SU-DHL-6 (cell line): ENCODE measurements around the gene SLC16A10.

Experiments
- H2AFZ ChIP-seq: fragments of 200-600 bp; sonication (generic); 2 replicates; pipeline ENCODE4 v1.6.1; 2014; ENCODE audit warnings: low read depth, mild to moderate bottlenecking, moderate library complexity, mixed read lengths, antibody characterized with exemption, low read length; ENCODE audit not compliant: severe bottlenecking
- H3F3A ChIP-seq: fragments of 200-600 bp; shearing (Covaris generic); 2 replicates; pipeline ENCODE4 v1.6.0; 2016; ENCODE audit warnings: antibody characterized with exemption, mild to moderate bottlenecking; ENCODE audit not compliant: insufficient read depth
- H3K27ac ChIP-seq: fragments of 200-600 bp; sonication (generic); 2 replicates; pipeline ENCODE4 v1.5.1; 2016; ENCODE audit warnings: low read depth, mild to moderate bottlenecking, low read length, moderate library complexity, mixed read lengths
- H3K27me3 ChIP-seq: fragments of 200-600 bp; sonication (generic), shearing (Covaris generic); 2 replicates; pipeline ENCODE4 v1.6.0; 2014; ENCODE audit warnings: mild to moderate bottlenecking, low read length
- H3K36me3 ChIP-seq: fragments of 200-600 bp; sonication (generic); 2 replicates; pipeline ENCODE4 v1.6.1; 2014; ENCODE audit warnings: mild to moderate bottlenecking, low read length, mixed read lengths
- H3K4me2 ChIP-seq: fragments of 300-600, 200-600 bp; shearing (Covaris generic), sonication (generic); 2 replicates; pipeline ENCODE4 v1.6.0; 2014; ENCODE audit warnings: low read length, low read depth, mild to moderate bottlenecking; ENCODE audit not compliant: poor library complexity, severe bottlenecking
- H3K4me3 ChIP-seq: fragments of 200-600 bp; sonication (generic); 2 replicates; pipeline ENCODE4 v1.5.1; 2014; ENCODE audit warnings: antibody characterized with exemption, low read length, mild to moderate bottlenecking, mixed read lengths; ENCODE audit not compliant: insufficient read depth, poor library complexity, severe bottlenecking
- H3K79me2 ChIP-seq: fragments of 200-600 bp; sonication (generic); 2 replicates; pipeline ENCODE4 v1.6.1; 2014; ENCODE audit warnings: mild to moderate bottlenecking, low read length, moderate library complexity; ENCODE audit not compliant: insufficient read depth
- H3K9ac ChIP-seq: fragments of 200-600 bp; sonication (generic); 2 replicates; pipeline ENCODE4 v1.7.0; 2014; ENCODE audit warnings: mild to moderate bottlenecking, low read length
- H3K9me2 ChIP-seq: fragments of 200-600 bp; sonication (generic); replicated peaks from 2 replicates; pipeline ENCODE4 v1.6.1; 2014; ENCODE audit warnings: low read length; ENCODE audit not compliant: insufficient read depth
- H3K9me3 ChIP-seq: fragments of 200-600 bp; sonication (generic); 2 replicates; pipeline ENCODE4 v1.6.1; 2014; ENCODE audit warnings: low read length, mixed read lengths; ENCODE audit not compliant: insufficient read depth
- H4K20me1 ChIP-seq: fragments of 200-600 bp; sonication (generic); 2 replicates; pipeline ENCODE4 v1.6.1; 2014; ENCODE audit warnings: low read depth, mild to moderate bottlenecking, antibody characterized with exemption, low read length, moderate library complexity, mixed read lengths
- EZH2phosphoT487 ChIP-seq: fragments of 200-600 bp; sonication (generic), shearing (Covaris generic); conservative IDR thresholded peaks from 2 replicates; pipeline ENCODE4 v1.6.1; 2018; ENCODE audit warnings: mild to moderate bottlenecking, antibody characterized with exemption, low read length, moderate library complexity, mixed read lengths
- TF ChIP-seq, protein P1 (sequence below): fragments of 200-600 bp; sonication (generic); IDR thresholded peaks from one replicate; pipeline ENCODE4 v1.5.1; 2017; ENCODE audit warnings: antibody characterized with exemption, mild to moderate bottlenecking, low read length, moderate library complexity; ENCODE audit not compliant: insufficient read depth, poor library complexity, severe bottlenecking

SLC16A10 gene

DNA sequence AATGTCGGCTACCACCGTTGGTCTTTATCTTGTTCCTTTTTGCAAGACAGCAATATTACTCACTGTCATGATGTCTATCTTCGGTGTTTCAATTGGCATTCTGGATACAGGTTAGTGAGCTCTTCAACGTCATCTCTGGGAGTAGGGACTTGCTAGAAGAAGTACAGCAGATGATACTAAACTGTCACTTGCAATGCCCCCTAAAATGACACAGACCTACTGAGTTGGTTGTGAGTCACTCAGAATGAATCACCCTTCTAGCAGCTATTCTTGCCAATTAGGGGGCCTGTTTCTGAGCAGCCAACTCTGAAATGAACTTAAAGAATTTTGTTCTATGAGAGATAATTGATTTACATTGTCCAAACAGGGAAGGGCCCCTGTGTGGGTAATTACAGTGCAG is 176.5 kb downstream of the SLC16A10 start:
- H3K79me2 ChIP-seq: peaks cover 46% of the 10 kb centered on the region
- H2AFZ ChIP-seq: no peak overlapping the region
- no peaks in the 10 kb centered on the region for H4K20me1 ChIP-seq
- no peak overlapping the region for H3K4me2 ChIP-seq
- peaks cover 6% of the 10 kb centered on the region; the same call in 1 of the 2 replicates for H3K36me3 ChIP-seq
- H3F3A ChIP-seq: 0 out of 2 replicates have a peak, but pooled peaks cover 6% of the 10 kb centered on the region
- TF ChIP-seq, protein P1, sequence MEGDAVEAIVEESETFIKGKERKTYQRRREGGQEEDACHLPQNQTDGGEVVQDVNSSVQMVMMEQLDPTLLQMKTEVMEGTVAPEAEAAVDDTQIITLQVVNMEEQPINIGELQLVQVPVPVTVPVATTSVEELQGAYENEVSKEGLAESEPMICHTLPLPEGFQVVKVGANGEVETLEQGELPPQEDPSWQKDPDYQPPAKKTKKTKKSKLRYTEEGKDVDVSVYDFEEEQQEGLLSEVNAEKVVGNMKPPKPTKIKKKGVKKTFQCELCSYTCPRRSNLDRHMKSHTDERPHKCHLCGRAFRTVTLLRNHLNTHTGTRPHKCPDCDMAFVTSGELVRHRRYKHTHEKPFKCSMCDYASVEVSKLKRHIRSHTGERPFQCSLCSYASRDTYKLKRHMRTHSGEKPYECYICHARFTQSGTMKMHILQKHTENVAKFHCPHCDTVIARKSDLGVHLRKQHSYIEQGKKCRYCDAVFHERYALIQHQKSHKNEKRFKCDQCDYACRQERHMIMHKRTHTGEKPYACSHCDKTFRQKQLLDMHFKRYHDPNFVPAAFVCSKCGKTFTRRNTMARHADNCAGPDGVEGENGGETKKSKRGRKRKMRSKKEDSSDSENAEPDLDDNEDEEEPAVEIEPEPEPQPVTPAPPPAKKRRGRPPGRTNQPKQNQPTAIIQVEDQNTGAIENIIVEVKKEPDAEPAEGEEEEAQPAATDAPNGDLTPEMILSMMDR: no peak
- no peak for TF ChIP-seq EZH2phosphoT487
- no peaks in the 10 kb centered on the region for H3K9me3 ChIP-seq
- H3K9me2 ChIP-seq: no peaks in the 10 kb centered on the region
- no peaks in the 10 kb centered on the region for H3K27me3 ChIP-seq
- no peak overlapping the region for H3K27ac ChIP-seq
- H3K4me3 ChIP-seq: no peak overlapping the region
- H3K9ac ChIP-seq: no peak overlapping the region

DNA sequence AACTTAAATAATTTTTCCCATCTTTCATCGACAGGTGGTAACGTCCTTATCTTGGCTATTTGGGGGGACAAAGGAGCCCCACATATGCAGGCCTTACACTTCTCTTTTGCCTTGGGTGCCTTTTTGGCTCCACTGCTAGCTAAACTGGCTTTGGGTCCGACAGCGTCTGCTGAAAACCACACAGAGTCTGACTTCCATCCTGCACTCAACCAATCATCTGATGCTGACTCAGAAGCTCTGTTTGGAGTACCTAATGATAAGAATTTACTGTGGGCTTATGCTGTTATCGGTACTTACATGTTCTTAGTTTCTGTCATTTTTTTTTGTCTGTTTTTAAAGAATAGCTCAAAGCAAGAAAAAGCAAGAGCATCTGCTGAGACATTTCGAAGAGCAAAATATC is 178.5 kb downstream of the SLC16A10 start:
- Histone ChIP-seq H3K9me3 (no peaks in the 10 kb centered on the region), H4K20me1 (no peaks in the 10 kb centered on the region), H3F3A (0 out of 2 replicates have a peak, but pooled peaks cover 6% of the 10 kb centered on the region), H3K79me2 (peaks cover 38% of the 10 kb centered on the region), H2AFZ (no peak overlapping the region), H3K4me3 (no peak overlapping the region), H3K4me2 (no peak overlapping the region), H3K9me2 (no peaks in the 10 kb centered on the region), H3K9ac (no peak overlapping the region), H3K27me3 (no peaks in the 10 kb centered on the region), H3K36me3 (peaks cover 6% of the 10 kb centered on the region; the same call in 1 of the 2 replicates), H3K27ac (no peak overlapping the region)
- TF ChIP-seq, protein P1: no peak
- no peak for TF ChIP-seq EZH2phosphoT487

DNA sequence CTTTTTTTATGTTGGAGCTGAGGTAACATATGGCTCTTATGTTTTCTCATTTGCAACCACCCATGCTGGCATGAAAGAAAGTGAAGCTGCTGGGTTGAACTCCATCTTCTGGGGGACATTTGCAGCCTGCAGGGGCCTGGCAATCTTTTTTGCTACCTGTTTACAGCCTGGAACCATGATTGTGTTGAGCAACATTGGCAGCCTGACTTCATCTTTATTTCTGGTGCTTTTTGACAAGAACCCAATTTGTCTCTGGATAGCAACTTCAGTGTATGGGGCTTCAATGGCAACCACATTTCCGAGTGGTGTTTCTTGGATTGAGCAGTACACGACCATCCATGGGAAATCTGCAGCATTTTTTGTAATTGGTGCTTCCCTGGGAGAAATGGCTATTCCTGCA is 179.0 kb downstream of the SLC16A10 start:
- peaks cover 6% of the 10 kb centered on the region; the same call in 1 of the 2 replicates for H3K36me3 ChIP-seq
- no peaks in the 10 kb centered on the region for H4K20me1 ChIP-seq
- H3K4me2 ChIP-seq: no peak overlapping the region

More for the DNA sequence above, 179.0 kb downstream of the SLC16A10 start:
- H3K9ac ChIP-seq: no peak overlapping the region
- no peaks in the 10 kb centered on the region for H3K9me3 ChIP-seq
- no peaks in the 10 kb centered on the region for H3K27me3 ChIP-seq
- H3K4me3 ChIP-seq: no peak overlapping the region
- no peaks in the 10 kb centered on the region for H3K9me2 ChIP-seq
- H2AFZ ChIP-seq: no peak overlapping the region
- peaks cover 33% of the 10 kb centered on the region for H3K79me2 ChIP-seq
- no peak overlapping the region for H3K27ac ChIP-seq
- TF ChIP-seq EZH2phosphoT487: no peak
- TF ChIP-seq, protein P1: no peak
- H3F3A ChIP-seq: 0 out of 2 replicates have a peak, but pooled peaks cover 6% of the 10 kb centered on the region
